Mucosa of stomach (tissue), 1 donor: ENCODE measurements around the gene HUWE1.

Experiments
- H3K27me3 ChIP-seq: one replicate; pipeline ENCODE4 v1.7.0; 2013; ENCODE audit warnings: mild to moderate bottlenecking, low read length; ENCODE audit not compliant: control insufficient read depth, insufficient read depth
- H3K36me3 ChIP-seq: one replicate; pipeline ENCODE4 v1.7.0; 2013; ENCODE audit warnings: low read length; ENCODE audit not compliant: control insufficient read depth, insufficient read depth
- H3K4me1 ChIP-seq: one replicate; pipeline ENCODE4 v1.7.0; 2013; ENCODE audit warnings: mild to moderate bottlenecking, low read length; ENCODE audit not compliant: control insufficient read depth, insufficient read depth
- H3K4me3 ChIP-seq: one replicate; pipeline ENCODE4 v1.7.0; 2013; ENCODE audit warnings: low read length
- H3K9ac ChIP-seq: one replicate; pipeline ENCODE4 v1.7.0; 2013; ENCODE audit warnings: mild to moderate bottlenecking, low read length, moderate library complexity
- H3K9me3 ChIP-seq: one replicate; pipeline ENCODE4 v1.7.0; 2013; ENCODE audit warnings: mild to moderate bottlenecking, low read length, moderate library complexity; ENCODE audit not compliant: control insufficient read depth
- donor health status: Pancreatic carcinoma.

HUWE1 gene

GRCh38 chrX:53683556-53684414 lies 2.7 kb downstream of the HUWE1 start:
- H3K4me3 ChIP-seq = peak overlapping the region; percentile 43

GRCh38 chrX:53682885-53683555 lies 3.5 kb downstream of the HUWE1 start:
- peak overlapping the region; percentile 83 for H3K9ac ChIP-seq
- peaks cover 5% of the 10 kb centered on the region for H3K4me1 ChIP-seq
- H3K36me3 ChIP-seq = no peaks in the 10 kb centered on the region
- H3K27me3 ChIP-seq = no peaks in the 10 kb centered on the region
- H3K9me3 ChIP-seq = no peaks in the 10 kb centered on the region
- peak overlapping the region; percentile 43 for H3K4me3 ChIP-seq

More at GRCh38 chrX:53683556-53684414, 2.7 kb downstream of the HUWE1 start:
- H3K9me3 ChIP-seq = no peaks in the 10 kb centered on the region
- H3K4me1 ChIP-seq = peaks cover 5% of the 10 kb centered on the region
- no peaks in the 10 kb centered on the region for H3K27me3 ChIP-seq
- peak overlapping the region; percentile 83 for H3K9ac ChIP-seq
- no peaks in the 10 kb centered on the region for H3K36me3 ChIP-seq

- Histone ChIP-seq H3K9ac (no peak overlapping the region), H3K9me3 (no peaks in the 10 kb centered on the region), H3K4me1 (peaks cover 5% of the 10 kb centered on the region), H3K27me3 (no peaks in the 10 kb centered on the region), H3K4me3 (no peak overlapping the region), H3K36me3 (no peaks in the 10 kb centered on the region)
Measured at GRCh38 chrX:53681661-53682060, 4.9 kb downstream of the HUWE1 start.

GRCh38 chrX:53678667-53679066 lies 7.9 kb downstream of the HUWE1 start:
- Histone ChIP-seq H3K4me3 (no peak overlapping the region), H3K27me3 (no peaks in the 10 kb centered on the region), H3K9ac (no peak overlapping the region), H3K36me3 (no peaks in the 10 kb centered on the region), H3K4me1 (peaks cover 5% of the 10 kb centered on the region), H3K9me3 (no peaks in the 10 kb centered on the region)

GRCh38 chrX:53677286-53677685 lies 9.2 kb downstream of the HUWE1 start:
- no peaks in the 10 kb centered on the region for H3K9me3 ChIP-seq
- H3K9ac ChIP-seq = no peak overlapping the region
- H3K4me3 ChIP-seq = no peak overlapping the region
- no peaks in the 10 kb centered on the region for H3K36me3 ChIP-seq
- H3K4me1 ChIP-seq = no peaks in the 10 kb centered on the region
- no peaks in the 10 kb centered on the region for H3K27me3 ChIP-seq

GRCh38 chrX:53674581-53674980 lies 11.9 kb downstream of the HUWE1 start:
- no peaks in the 10 kb centered on the region for H3K4me1 ChIP-seq
- H3K9ac ChIP-seq = no peak overlapping the region
- no peaks in the 10 kb centered on the region for H3K27me3 ChIP-seq
- no peaks in the 10 kb centered on the region for H3K9me3 ChIP-seq
- H3K36me3 ChIP-seq = no peaks in the 10 kb centered on the region
- H3K4me3 ChIP-seq = no peak overlapping the region

GRCh38 chrX:53669258-53669657 lies 17.3 kb downstream of the HUWE1 start:
- no peak overlapping the region for H3K4me3 ChIP-seq
- no peak overlapping the region for H3K9ac ChIP-seq
- no peaks in the 10 kb centered on the region for H3K4me1 ChIP-seq
- no peaks in the 10 kb centered on the region for H3K27me3 ChIP-seq
- H3K9me3 ChIP-seq = no peaks in the 10 kb centered on the region
- H3K36me3 ChIP-seq = no peaks in the 10 kb centered on the region

GRCh38 chrX:53666171-53666570 lies 20.3 kb downstream of the HUWE1 start:
- Histone ChIP-seq H3K27me3 (no peaks in the 10 kb centered on the region), H3K4me3 (no peak overlapping the region), H3K4me1 (no peaks in the 10 kb centered on the region), H3K36me3 (no peaks in the 10 kb centered on the region), H3K9me3 (no peaks in the 10 kb centered on the region), H3K9ac (no peak overlapping the region)

GRCh38 chrX:53660004-53660403 lies 26.5 kb downstream of the HUWE1 start:
- Histone ChIP-seq H3K4me1 (peaks cover 3% of the 10 kb centered on the region), H3K36me3 (no peaks in the 10 kb centered on the region), H3K4me3 (no peak overlapping the region), H3K9ac (no peak overlapping the region), H3K27me3 (no peaks in the 10 kb centered on the region), H3K9me3 (no peaks in the 10 kb centered on the region)

GRCh38 chrX:53659039-53659438 lies 27.5 kb downstream of the HUWE1 start:
- Histone ChIP-seq H3K36me3 (no peaks in the 10 kb centered on the region), H3K9ac (no peak overlapping the region), H3K27me3 (no peaks in the 10 kb centered on the region), H3K4me1 (peaks cover 3% of the 10 kb centered on the region), H3K9me3 (no peaks in the 10 kb centered on the region), H3K4me3 (no peak overlapping the region)

GRCh38 chrX:53656845-53657244 lies 29.7 kb downstream of the HUWE1 start:
- no peaks in the 10 kb centered on the region for H3K9me3 ChIP-seq
- H3K4me3 ChIP-seq = no peak overlapping the region
- no peaks in the 10 kb centered on the region for H3K36me3 ChIP-seq
- H3K4me1 ChIP-seq = peaks cover 3% of the 10 kb centered on the region
- no peaks in the 10 kb centered on the region for H3K27me3 ChIP-seq
- no peak overlapping the region for H3K9ac ChIP-seq

- Histone ChIP-seq H3K27me3 (no peaks in the 10 kb centered on the region), H3K4me1 (peaks cover 3% of the 10 kb centered on the region), H3K9me3 (no peaks in the 10 kb centered on the region), H3K36me3 (no peaks in the 10 kb centered on the region), H3K4me3 (no peak overlapping the region), H3K9ac (no peak overlapping the region)
Measured at GRCh38 chrX:53654376-53654775, 32.1 kb downstream of the HUWE1 start.
